Transverse colon (tissue), 4 donors: ENCODE measurements around the gene ALDH7A1. TPM values are rescaled to one million over a fixed set of nuclear protein-coding genes. Genes with fewer than 3 reads are reported as not detected.

Experiments
- DNase-seq: peaks from one replicate; pipeline ENCODE4 v3.0.0-alpha.2; 2019
- H3K27ac ChIP-seq, 4 donors: fragments of 200-600 bp; sonication (generic); 2 replicates each; pipeline ENCODE4 v1.5.1; 2016 to 2018; ENCODE audit warnings: inconsistent platforms in 4 of 4
- H3K27me3 ChIP-seq: fragments of 200-600 bp; sonication (generic); 2 replicates; pipeline ENCODE4 v1.5.1; 2017; ENCODE audit warnings: inconsistent platforms
- H3K36me3 ChIP-seq, 4 donors: fragments of 200-600 bp; sonication (generic); 2 replicates each; pipeline ENCODE4 v1.5.1; 2017 to 2019; ENCODE audit warnings: inconsistent platforms in 4 of 4
- H3K4me1 ChIP-seq, 4 donors: fragments of 200-600 bp; sonication (generic); 2 replicates each; pipeline ENCODE4 v1.5.1; 2017 to 2020; ENCODE audit warnings: inconsistent platforms in 4 of 4
- H3K4me3 ChIP-seq, 4 donors: fragments of 200-600 bp; sonication (generic); 1 replicate in 1 of 4; 2 replicates in 3 of 4; pipeline versions ENCODE4 v1.5.1 to v1.6.1; 2017 to 2019; ENCODE audit warnings: inconsistent platforms in 4 of 4
- H3K9me3 ChIP-seq, 2 donors: fragments of 200-600 bp; sonication (generic); 2 replicates each; pipeline ENCODE4 v1.5.1; 2017 to 2019; ENCODE audit warnings: inconsistent platforms in 2 of 2
- CTCF ChIP-seq, 5 experiments: fragments of 200-600 bp in 3 of 5; fragments of 450-650 bp in 2 of 5; sonication (generic) in 3 of 5; IDR thresholded peaks; 1 replicate in 2 of 5; 2 replicates in 3 of 5; pipeline ENCODE4 v1.5.1; 2016 to 2017; ENCODE audit warnings: antibody characterized with exemption in 5 of 5, inconsistent platforms in 3 of 5, mild to moderate bottlenecking in 2 of 5, moderate library complexity in 1 of 5
- EP300 ChIP-seq: sonication (generic); formaldehyde crosslinking; IDR thresholded peaks from one replicate; pipeline ENCODE4 v1.6.1; 2017; ENCODE audit warnings: antibody characterized with exemption, low read depth
- POLR2A ChIP-seq: fragments of 450-650 bp; IDR thresholded peaks from one replicate; pipeline ENCODE4 v1.6.1; 2016; ENCODE audit warnings: antibody characterized with exemption, mild to moderate bottlenecking, moderate library complexity
- POLR2AphosphoS5 ChIP-seq, 3 donors: sonication (generic); formaldehyde crosslinking; IDR thresholded peaks; one replicate each; pipeline ENCODE4 v1.6.1; 2016; ENCODE audit warnings: antibody characterized with exemption in 3 of 3
- WGBS, 2 donors: methylation state at CpG; one replicate each; pipeline ENCODE4 v1.1.5; 2018; ENCODE audit warnings: low coverage in 1 of 2; 5-methylcytosine and 5-hydroxymethylcytosine counted together
- in situ Hi-C, 4 donors: fragments of 200-750 bp; cut with MboI; loops; one replicate each; pipeline versions ENCODE4 v1.15.0 to v1.15.1; 2017; ENCODE audit warnings: low sequenced_read_pairs in 3 of 4, low pct_ligation_motif_present in 1 of 4, low pct_unique_long_range_greater_than_20kb in 1 of 4
- intact Hi-C: fragments of 100-400 bp; cut with DNase I; formaldehyde crosslinking; loops from one replicate; pipeline ENCODE4 v1.15.1; 2023; ENCODE audit warnings: low total_unique reads
- small RNA-seq, 4 donors: library from RNA; depleted of rRNA; stranded (forward); fragments of <200 nt; gene quantifications; one replicate each; pipeline ENCODE3, GENCODE V24; 2016
- total RNA-seq, 4 donors: library from RNA; depleted of rRNA; stranded (reverse); fragments of >200 nt; gene quantifications; one replicate each; pipeline ENCODE4 v1.1.0, GENCODE V29; 2016

The ALDH7A1 gene
- total RNA-seq, 4 donors from 2014 or later = 9.8 to 33.3 (median 15.1) TPM

GRCh38 chr5:126481243-126481642, 113.8 kb downstream of the ALDH7A1 start:
- in situ Hi-C loops (no loop called here), intact Hi-C loops (no loop called here)
- Histone ChIP-seq H3K4me1 (peaks cover 0 to 10% (median 3%) of the 10 kb centered on the region in 4 donors), H3K27me3 (no peaks in the 10 kb centered on the region), H3K27ac (no peak overlapping the region), H3K36me3 (peaks cover 0 to 39% (median 18%) of the 10 kb centered on the region in 4 donors), H3K9me3 (no peaks in the 10 kb centered on the region), H3K4me3 (no peak overlapping the region)
- no peak for DNase-seq
- 81 to 83% methylated on average over 2 of the region's 2 CpGs for WGBS, 2 donors
- TF ChIP-seq POLR2AphosphoS5 (IDR thresholded peaks at IDR 0.05) (no peak), CTCF (IDR thresholded peaks at IDR 0.05) (no peak), EP300 (no peak), POLR2A (no peak)

Small RNA genes lying within 50 kb of the gene (small RNA-seq; reads per million reads assigned to genes)
- gene RNU6-290P = 0 reads per million in 4 donors

Other genes starting within 250 kb of the ALDH7A1 start
- gene GRAMD2B, start 171.8 kb downstream of the ALDH7A1 start, total RNA-seq = 100 to 1,000 TPM in 3 of 4 donors, 10 to 100 TPM in 1; 93.9 to 191 (median 161) TPM
- gene PHAX, start 5.7 kb upstream of the ALDH7A1 start, total RNA-seq = 10 to 100 TPM in 3 of 4 donors, 1 to 10 TPM in 1; 6.7 to 55.3 (median 49.2) TPM
- 10 to 100 TPM in 3 of 4 donors, 1 to 10 TPM in 1; 7.9 to 53.3 (median 16.8) TPM for gene LMNB1, start 181.9 kb upstream of the ALDH7A1 start, total RNA-seq